ENCODE results near the gene ERCC6.

Gene ERCC6

DNA sequence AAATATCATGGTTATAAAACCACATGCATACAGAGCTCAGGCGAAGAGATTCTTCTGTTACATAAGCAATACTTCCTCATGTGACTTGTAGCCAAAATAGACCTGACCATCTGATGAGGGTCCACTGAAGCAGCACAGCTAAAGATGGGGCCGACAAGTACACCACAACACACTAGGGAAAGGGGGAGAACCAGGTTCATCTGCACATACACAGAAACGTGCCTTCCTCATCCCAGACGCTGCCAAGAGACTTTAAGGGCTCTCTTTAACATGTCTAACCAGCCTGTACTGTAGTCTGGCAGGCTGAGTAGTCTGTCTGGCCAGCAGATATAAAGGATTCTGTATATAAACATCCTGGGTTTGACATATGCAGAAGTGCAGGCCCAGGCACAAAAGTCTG lies 30.3 kb downstream of the ERCC6 start:
- DNase-seq, result no peak

DNA sequence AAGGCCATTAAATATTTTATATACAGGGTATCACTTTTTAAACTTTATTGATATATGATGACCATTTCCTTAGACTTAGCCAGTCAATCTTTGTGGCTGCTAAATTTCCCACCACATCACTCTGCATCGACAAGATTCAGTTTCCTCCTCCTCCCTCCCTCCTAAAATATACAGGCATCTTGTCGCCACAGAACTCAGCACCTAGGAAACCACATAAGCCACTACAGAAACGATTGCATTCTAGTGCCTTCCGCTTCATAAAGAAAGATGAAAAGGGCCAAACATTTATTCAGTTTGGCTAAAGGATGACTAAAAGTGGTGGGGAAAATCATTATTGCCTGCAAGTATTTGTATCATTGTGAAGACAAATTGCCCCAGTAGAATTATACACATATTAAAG lies 30.7 kb downstream of the ERCC6 start:
- DNase-seq, result peak; percentile 14

GRCh38 chr10:49505589-49505988 lies 33.3 kb downstream of the ERCC6 start:
- DNase-seq, result no peak

- DNase-seq, result no peak
These were observed 33.8 kb downstream of the ERCC6 start for GRCh38 chr10:49505076-49505475.

DNA sequence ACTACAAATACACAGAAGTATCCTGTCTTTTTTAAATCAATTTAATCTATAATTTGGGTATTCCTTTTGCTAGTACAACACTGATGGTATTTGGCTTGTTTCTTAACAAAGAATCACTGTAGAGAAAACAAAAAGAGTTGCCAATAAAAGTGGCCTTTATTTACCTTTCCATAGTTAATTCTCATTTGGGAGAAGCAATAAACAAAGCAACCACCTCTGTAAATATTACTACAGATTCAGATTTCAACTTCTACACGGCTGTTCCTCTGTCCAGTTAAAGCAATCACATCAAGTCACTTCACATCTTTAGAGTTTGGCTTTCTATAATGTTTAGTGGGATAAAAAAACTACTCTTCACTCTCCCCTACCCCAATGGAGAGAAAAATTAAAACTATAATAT lies 34.4 kb downstream of the ERCC6 start:
- no peak for DNase-seq

DNA sequence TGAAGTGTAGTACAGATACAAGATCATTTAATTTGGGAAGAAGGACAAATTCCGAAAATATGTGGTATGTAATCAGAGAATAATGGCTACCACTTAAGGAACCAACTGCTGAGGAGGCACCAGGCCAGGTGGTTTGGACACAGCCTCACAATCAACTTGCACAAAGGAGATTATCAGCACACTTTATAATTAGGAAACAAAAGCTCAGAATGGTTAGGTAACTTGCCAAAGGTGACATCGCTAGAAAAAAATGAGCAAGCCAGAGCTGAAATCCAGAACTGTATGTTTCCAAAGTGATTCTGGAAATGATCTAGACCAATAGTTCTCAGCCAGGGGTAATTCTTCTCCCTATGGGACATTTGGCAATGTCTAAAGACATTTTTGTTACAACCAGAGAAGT lies 36.6 kb downstream of the ERCC6 start:
- no peak for DNase-seq

DNA sequence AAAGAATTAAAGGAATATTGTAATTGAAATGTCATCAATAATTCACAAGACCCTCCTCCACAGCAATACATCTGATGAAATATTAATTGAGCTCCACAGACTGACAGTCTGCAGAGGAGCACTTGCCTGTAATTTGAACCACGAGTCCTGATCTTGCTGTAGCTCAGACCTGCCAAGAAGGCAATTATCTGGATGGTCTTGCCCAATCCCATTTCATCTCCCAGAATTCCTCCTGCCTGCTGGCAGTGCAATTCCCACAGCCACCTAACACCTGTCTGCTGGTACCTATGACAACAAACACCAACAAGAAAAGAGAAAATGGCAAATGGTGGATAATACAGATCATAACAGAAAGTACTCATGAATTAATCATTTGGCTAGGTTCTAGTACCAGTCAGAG lies 38.5 kb downstream of the ERCC6 start:
- no peak for DNase-seq

GRCh38 chr10:49499305-49499851 lies 39.5 kb downstream of the ERCC6 start:
- DNase-seq, result no peak

DNA sequence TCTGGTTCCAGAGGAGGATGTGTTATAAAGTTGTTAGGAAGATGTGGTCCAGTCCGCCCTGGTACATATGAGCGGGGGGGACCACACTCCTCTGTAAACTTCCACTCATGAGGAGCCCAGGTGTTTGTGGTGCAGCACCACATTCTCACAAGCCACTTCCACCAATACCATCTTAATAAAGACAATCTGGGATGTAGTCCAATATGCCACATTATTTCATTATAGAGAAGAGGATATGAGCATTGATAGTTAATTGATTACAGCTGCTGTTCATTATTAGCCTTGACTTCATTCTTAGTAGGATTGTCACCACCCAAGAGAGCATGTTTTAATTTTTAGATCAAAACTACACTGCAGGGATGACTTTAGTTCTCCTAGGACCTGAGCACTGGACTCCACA lies 40.5 kb downstream of the ERCC6 start:
- no peak for DNase-seq

DNA sequence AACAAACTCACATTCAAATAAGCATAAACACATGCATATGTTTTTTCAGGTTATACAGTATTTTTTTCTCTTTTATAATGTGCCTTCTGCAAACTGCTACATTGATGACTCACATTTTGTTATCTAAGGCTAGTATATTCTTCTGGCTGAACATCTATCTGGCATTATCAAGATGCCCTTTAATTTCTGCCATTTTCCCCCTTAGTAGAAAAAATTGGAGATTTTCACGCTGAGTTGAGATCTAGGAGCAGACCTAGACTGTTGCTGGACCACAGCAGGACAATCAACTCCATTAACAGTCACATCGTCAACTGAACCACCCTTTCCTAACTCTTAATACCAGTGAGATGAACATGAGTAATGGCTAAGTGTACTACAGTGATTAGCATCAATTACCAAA lies 41.6 kb downstream of the ERCC6 start:
- no peak for DNase-seq

GRCh38 chr10:49488056-49488717 lies 50.7 kb downstream of the ERCC6 start:
- no peak for DNase-seq

DNA sequence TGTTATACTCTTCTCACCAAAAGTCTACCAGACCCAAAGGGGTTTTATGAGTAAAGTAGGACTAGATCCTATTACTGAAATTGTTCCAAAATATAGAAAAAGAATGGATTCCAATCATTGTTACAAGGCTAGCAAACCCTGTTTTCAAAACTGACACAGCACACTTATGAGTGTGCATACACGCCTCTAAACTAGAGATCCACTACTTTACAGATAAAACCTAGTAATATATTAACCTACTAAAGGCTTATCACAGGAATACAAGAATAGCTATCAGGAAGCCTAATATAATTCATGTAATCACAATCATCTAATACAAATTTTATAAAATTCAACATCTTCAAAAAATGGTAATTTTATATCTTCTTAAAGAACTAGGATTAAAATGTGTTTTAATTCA lies 52.2 kb downstream of the ERCC6 start:
- DNase-seq, result no peak

GRCh38 chr10:49486009-49486408 lies 52.9 kb downstream of the ERCC6 start:
- no peak for DNase-seq

DNA sequence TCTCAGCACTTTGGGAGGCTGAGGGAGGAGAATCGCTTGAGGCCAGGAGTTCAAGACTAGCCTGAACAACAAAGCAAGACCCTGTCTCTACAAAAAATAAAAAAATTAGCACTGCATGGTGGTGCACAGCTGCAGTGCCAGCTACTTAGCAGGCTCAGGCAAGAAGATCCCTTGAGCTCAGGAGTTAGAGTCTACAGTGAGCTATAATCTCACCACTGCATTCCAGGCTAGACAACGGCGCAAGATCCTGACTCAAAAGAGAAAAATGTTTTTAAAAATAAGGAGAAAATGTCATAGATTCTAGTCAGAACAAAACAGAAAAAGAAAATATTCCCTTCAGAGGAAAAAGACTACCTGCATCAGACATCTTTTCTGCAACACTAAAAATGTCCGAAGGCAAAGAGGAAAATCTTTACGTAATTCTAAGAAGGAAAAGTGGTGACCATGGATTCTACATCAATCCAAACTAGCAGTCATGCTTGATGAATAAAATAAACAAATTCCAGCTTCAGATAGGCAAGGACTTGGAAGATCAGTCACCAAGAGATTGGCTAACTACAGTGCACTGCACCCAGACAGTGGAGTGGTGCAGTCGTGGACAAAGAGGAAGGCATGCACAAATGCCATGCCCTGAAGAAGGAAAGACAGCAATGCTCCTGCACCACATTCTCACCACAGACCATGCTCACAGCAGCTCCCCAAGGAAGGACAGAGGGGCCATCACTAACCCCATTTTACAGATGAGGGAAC lies 54.3 kb downstream of the ERCC6 start:
- DNase-seq, result no peak

DNA sequence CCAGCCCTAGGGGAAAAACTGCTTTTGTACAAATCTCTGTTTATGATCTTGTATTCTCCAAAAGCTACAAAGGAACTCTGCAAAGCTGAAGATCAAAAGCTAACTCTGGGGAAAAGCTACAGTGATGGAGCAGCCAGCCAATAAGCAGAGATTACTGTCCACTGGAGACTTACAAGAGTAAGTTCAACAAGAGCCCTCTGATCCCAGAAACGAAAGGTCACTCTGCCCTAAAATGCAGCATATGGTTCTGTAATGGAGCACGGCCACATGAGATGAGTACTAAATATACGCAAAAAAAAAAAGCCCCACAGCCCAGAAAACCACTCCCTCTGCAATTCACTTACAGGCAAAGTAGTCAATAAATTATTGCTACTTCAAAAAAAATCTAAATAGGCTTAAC lies 60.1 kb downstream of the ERCC6 start:
- DNase-seq, result no peak

- no peak for DNase-seq
These were observed 64.0 kb downstream of the ERCC6 start for GRCh38 chr10:49474901-49475300.

GRCh38 chr10:49471532-49471931 lies 67.4 kb downstream of the ERCC6 start:
- no peak for DNase-seq

GRCh38 chr10:49465736-49466135 lies 73.2 kb downstream of the ERCC6 start:
- DNase-seq, result no peak

All from CD4-positive, alpha-beta T cell treated with Interleukin-6 for 4 hours (primary cell).